ENCODE results near the gene ADA.
A peak's percentile ranks its signal among the peaks of the same experiment; 100 is the strongest.

ADA gene

DNA sequence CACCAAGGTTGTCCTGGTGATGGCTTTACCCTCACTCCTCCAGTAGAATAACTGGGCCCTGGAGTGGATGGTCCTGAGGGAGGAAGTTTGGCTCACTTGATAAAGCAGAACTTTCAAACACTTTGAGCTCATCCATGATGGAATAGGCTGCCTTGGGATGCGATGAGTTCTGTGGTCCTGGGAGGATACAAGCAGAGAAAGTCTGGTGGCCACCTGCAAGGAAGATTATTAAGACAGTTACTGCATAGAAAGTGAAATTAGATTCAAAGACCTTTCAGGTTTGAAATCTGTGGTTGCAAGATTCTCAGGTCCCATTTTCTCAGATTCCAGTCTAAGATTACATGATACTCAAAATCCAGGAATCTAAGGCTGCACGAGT is 43.8 kb upstream of the ADA start:
- Histone ChIP-seq H3K27ac (no peak overlapping the region), H3K36me3 (replicated peaks) (no peaks in the 10 kb centered on the region), H3K27me3 (replicated peaks) (no peaks in the 10 kb centered on the region), H3K4me3 (ENCODE audit: low read depth, low read length) (no peak overlapping the region)
- DNase-seq, result no peak
- in situ Hi-C loops (cut with HindIII; ENCODE audit: low pct_ligation_motif_present, low sequenced_read_pairs), result no loop called here
- TF ChIP-seq, protein P1, sequence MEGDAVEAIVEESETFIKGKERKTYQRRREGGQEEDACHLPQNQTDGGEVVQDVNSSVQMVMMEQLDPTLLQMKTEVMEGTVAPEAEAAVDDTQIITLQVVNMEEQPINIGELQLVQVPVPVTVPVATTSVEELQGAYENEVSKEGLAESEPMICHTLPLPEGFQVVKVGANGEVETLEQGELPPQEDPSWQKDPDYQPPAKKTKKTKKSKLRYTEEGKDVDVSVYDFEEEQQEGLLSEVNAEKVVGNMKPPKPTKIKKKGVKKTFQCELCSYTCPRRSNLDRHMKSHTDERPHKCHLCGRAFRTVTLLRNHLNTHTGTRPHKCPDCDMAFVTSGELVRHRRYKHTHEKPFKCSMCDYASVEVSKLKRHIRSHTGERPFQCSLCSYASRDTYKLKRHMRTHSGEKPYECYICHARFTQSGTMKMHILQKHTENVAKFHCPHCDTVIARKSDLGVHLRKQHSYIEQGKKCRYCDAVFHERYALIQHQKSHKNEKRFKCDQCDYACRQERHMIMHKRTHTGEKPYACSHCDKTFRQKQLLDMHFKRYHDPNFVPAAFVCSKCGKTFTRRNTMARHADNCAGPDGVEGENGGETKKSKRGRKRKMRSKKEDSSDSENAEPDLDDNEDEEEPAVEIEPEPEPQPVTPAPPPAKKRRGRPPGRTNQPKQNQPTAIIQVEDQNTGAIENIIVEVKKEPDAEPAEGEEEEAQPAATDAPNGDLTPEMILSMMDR (IDR thresholded peaks at IDR 0.05; ENCODE audit: low read depth, low read length, missing control alignments), result no peak

DNA sequence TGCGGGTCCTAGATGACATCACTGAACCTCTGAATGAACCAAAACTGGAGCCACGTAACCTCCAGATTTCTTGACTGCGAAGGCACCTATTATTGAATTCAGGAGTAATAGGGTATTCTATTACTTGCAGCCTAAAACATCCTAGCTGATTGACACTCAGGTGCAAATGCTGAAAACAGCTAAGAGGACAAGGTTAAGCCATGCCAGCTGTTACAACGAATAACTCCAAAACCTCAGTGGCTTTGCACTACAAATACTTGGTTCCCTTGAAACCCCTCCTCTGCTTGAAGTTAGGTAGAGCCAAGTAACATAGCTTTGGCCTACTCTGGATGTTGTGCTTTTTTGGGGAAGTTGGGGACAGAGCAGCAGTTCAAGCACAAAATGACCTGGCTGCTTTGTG is 42.7 kb upstream of the ADA start:
- DNase-seq, result no peak
- TF ChIP-seq, protein P1 (IDR thresholded peaks at IDR 0.05; ENCODE audit: low read depth, low read length, missing control alignments), result no peak
- no peaks in the 10 kb centered on the region for H3K27me3 ChIP-seq (replicated peaks)
- no peaks in the 10 kb centered on the region for H3K36me3 ChIP-seq (replicated peaks)
- H3K27ac ChIP-seq, result no peak overlapping the region
- in situ Hi-C loops (cut with HindIII; ENCODE audit: low pct_ligation_motif_present, low sequenced_read_pairs), result no loop called here
- no peak overlapping the region for H3K4me3 ChIP-seq (ENCODE audit: low read depth, low read length)

DNA sequence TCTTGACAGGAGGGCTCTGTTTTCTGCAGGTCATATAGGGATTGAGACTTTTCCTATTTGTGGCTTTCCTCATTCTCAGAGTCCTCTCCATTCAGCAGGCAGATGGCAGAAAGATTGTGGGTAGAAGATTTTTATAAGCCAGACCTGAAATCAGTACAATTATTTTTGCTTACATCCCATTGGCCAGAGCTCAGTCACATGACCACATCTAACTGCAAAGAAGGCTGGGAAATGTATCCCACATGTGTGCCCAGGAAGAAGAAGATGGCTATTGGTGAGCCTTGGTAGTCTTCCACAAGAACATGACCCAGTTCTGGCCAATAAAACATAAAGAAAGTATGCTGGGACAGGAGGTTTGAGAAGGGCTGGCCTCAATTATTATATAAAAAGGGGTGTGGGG is 42.1 kb upstream of the ADA start:
- Histone ChIP-seq H3K27ac (peak overlapping the region; percentile 3), H3K4me3 (ENCODE audit: low read depth, low read length) (no peak overlapping the region), H3K36me3 (replicated peaks) (no peaks in the 10 kb centered on the region), H3K27me3 (replicated peaks) (no peaks in the 10 kb centered on the region)
- TF ChIP-seq, protein P1 (IDR thresholded peaks at IDR 0.05; ENCODE audit: low read depth, low read length, missing control alignments), result no peak
- in situ Hi-C loops (cut with HindIII; ENCODE audit: low pct_ligation_motif_present, low sequenced_read_pairs), result no loop called here
- no peak for DNase-seq

DNA sequence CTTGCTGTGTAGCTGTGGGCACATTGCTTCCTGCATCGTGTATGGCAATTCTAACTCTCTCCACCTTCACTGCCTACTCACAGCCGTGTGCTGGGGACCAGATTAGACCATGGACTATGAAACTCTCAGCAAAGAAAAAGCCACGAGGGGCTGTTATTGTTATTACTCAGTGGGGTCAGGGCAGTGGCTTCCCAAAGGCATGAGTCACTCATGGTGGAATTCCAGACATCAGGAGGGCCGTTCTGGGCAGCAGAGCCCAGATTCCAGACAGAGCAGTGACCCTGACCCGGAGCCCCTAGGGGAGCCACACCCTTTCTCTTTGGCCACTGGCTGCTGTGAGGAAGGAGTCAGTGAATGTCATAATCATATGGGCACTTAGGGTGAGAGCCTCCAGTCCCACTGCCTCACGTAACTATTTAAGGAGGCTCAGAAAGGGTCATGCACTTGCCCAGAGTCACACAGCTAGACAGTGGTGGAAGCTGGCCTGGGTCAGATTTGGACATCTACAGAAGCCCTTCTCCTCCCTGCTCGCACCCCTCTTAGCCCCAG is 41.5 kb upstream of the ADA start:
- H3K27ac ChIP-seq, result peak overlapping the region; percentile 32
- in situ Hi-C loops (cut with HindIII; ENCODE audit: low pct_ligation_motif_present, low sequenced_read_pairs), result no loop called here
- peak; percentile 96 for DNase-seq

DNA sequence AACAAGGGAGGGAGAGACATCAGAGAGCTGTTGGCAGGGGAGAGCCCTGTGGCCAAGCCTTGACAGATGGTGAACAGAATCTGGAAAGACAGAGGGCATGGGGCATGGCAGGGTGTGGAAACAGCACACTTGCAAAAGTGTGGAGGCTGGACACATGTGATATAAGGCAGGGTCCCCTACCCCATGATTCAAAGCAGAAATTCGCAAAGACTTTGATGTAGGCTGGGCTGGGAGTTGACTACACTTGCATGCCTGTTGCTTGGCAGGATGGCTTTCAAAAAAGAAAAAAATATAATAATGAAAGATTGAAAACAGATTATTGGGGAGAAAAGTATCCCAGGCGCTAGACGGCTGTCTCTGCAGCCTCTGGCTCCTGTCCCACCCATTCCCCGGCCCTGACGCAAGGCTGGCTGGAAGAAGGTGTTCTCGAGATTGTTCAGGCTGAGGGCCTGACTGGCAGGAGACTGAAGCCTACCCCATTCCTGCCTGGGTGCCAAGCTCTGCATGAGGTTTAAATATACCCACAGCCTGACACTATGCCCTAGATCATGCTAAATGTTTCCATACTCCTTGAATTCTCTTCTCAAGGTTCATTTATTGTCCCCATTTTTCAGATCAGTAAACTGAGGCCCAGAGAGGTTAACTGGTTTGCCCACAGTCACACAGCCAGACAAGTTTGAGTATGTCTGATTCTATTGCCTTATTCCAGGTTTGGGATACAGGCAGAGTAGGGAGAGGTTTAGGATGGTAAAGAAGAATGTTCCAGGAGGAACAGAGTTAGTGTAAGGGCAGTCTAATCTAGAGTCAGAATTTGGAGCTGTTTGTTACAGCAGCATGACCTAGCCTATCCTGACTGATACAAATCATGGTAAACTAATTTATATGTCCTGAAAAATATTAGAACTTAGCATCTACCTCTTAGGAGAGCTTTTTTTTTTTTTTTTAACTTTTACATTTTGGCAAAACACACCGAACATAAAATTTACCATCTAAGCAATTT is 40.2 kb upstream of the ADA start:
- in situ Hi-C loops (cut with HindIII; ENCODE audit: low pct_ligation_motif_present, low sequenced_read_pairs), result no loop called here
- no peak for DNase-seq
- Histone ChIP-seq H3K27ac (no peak overlapping the region), H3K36me3 (replicated peaks) (no peaks in the 10 kb centered on the region), H3K27me3 (replicated peaks) (peaks cover 5% of the 10 kb centered on the region), H3K4me3 (ENCODE audit: low read depth, low read length) (no peak overlapping the region)
- TF ChIP-seq, protein P1 (IDR thresholded peaks at IDR 0.05; ENCODE audit: low read depth, low read length, missing control alignments), result no peak

More for the DNA sequence above, 41.5 kb upstream of the ADA start:
- H3K36me3 ChIP-seq (replicated peaks), result no peaks in the 10 kb centered on the region
- H3K4me3 ChIP-seq (ENCODE audit: low read depth, low read length), result no peak overlapping the region
- TF ChIP-seq, protein P1 (IDR thresholded peaks at IDR 0.05; ENCODE audit: low read depth, low read length, missing control alignments), result no peak
- H3K27me3 ChIP-seq (replicated peaks), result no peaks in the 10 kb centered on the region

Data from brain microvascular endothelial cell (primary cell).